Fibroblast of lung (primary cell): ENCODE data around the gene CLCNKA. TPM values are rescaled to one million over a fixed set of nuclear protein-coding genes. Genes with fewer than 3 reads are reported as not detected.

ENCODE experiments used
- DNase-seq, 2 donors: peaks; one replicate each; pipeline versions ENCODE4 v3.0.0 to v3.0.0-alpha.2; 2010; ENCODE audit warnings: low read depth in 2 of 2
- H2AFZ ChIP-seq: 2 replicates; pipeline ENCODE4 v1.5.1; 2012; ENCODE audit warnings: low read length, control low read depth, inconsistent platforms
- H3K27ac ChIP-seq: 2 replicates; pipeline ENCODE4 v1.5.1; 2011; ENCODE audit warnings: low read length, control low read depth; ENCODE audit not compliant: insufficient read depth
- H3K27me3 ChIP-seq: 2 replicates; pipeline ENCODE4 v1.5.1; 2011; ENCODE audit warnings: mild to moderate bottlenecking, low read length; ENCODE audit not compliant: control insufficient read depth, insufficient read depth
- H3K36me3 ChIP-seq: 2 replicates; pipeline ENCODE4 v1.5.1; 2011; ENCODE audit warnings: low read length; ENCODE audit not compliant: control insufficient read depth, insufficient read depth
- H3K4me1 ChIP-seq: 2 replicates; pipeline ENCODE4 v1.5.1; 2011; ENCODE audit warnings: low read length; ENCODE audit not compliant: control insufficient read depth, insufficient read depth; ENCODE audit errors: extremely low read depth
- H3K4me2 ChIP-seq: 2 replicates; pipeline ENCODE4 v1.5.1; 2011; ENCODE audit warnings: low read length, control low read depth; ENCODE audit not compliant: insufficient read depth; ENCODE audit errors: extremely low read depth
- H3K4me3 ChIP-seq, 4 experiments: fragments of 200-600 bp in 1 of 4; sonication (generic) in 1 of 4; replicated peaks in 1 of 4; 2 replicates each; pipeline ENCODE4 v1.5.1; 2011 to 2016; ENCODE audit warnings: low read length in 4 of 4, low read depth in 3 of 4, mild to moderate bottlenecking in 3 of 4, control low read depth in 2 of 4, inconsistent platforms in 1 of 4, mixed read lengths in 1 of 4; ENCODE audit not compliant: insufficient read depth in 1 of 4; ENCODE audit errors: control extremely low read depth in 1 of 4
- H3K79me2 ChIP-seq: 2 replicates; pipeline ENCODE4 v1.5.1; 2012; ENCODE audit warnings: mild to moderate bottlenecking, low read length, inconsistent platforms; ENCODE audit not compliant: control insufficient read depth, insufficient read depth
- H3K9ac ChIP-seq: 2 replicates; pipeline ENCODE4 v1.5.1; 2011; ENCODE audit warnings: mild to moderate bottlenecking, low read length, control low read depth; ENCODE audit not compliant: insufficient read depth
- H3K9me3 ChIP-seq: 2 replicates; pipeline ENCODE4 v1.5.1; 2012; ENCODE audit warnings: low read depth, low read length; ENCODE audit not compliant: control insufficient read depth, insufficient read depth
- H4K20me1 ChIP-seq: 2 replicates; pipeline ENCODE4 v1.5.1; 2011; ENCODE audit warnings: low read length; ENCODE audit not compliant: control insufficient read depth, insufficient read depth; ENCODE audit errors: extremely low read depth
- EZH2 ChIP-seq: IDR thresholded peaks from 2 replicates; pipeline ENCODE4 v1.5.1; 2012; ENCODE audit warnings: low read length, control low read depth, mild to moderate bottlenecking; ENCODE audit errors: missing control alignments
- polyA plus RNA-seq, 2 donors: library from polyadenylated mRNA; depleted of rRNA in 1 of 2; stranded (reverse) in 1 of 2; unstranded in 1 of 2; fragments of >200 nt; gene quantifications; 2 replicates each; pipeline ENCODE4 v1.2.1, GENCODE V29; 2011 to 2012; ENCODE audit warnings: missing spikeins in 1 of 2
- total RNA-seq: library from RNA; depleted of rRNA; stranded (reverse); fragments of >200 nt; gene quantifications from 2 replicates; pipeline ENCODE4 v1.2.1, GENCODE V29; 2014
- TF ChIP-seq, protein P1 (sequence below), 2 donors: IDR thresholded peaks in 1 of 2; conservative IDR thresholded peaks in 1 of 2; 1 replicate in 1 of 2; 2 replicates in 1 of 2; pipeline ENCODE4 v1.5.1; 2011 to 2012; ENCODE audit warnings: low read length in 2 of 2, control low read depth in 1 of 2, inconsistent platforms in 1 of 2, low read depth in 1 of 2, mild to moderate bottlenecking in 1 of 2

Gene CLCNKA
- total and polyA plus RNA-seq, 2 donors (not counting 1 experiment from before 2014, with no cell fraction given), result under 0.01 TPM; not detected in 1

- DNase-seq, result peak; percentile 67 to 69
- peak within 1 kb of the TSS; percentile 73 for H3K9ac ChIP-seq
- peak within 1 kb of the TSS in 1 of 4 experiments; percentile 37 for H3K4me3 ChIP-seq
- no peaks in the 10 kb centered on the region for H3K36me3 ChIP-seq
- no peaks in the 10 kb centered on the region for H3K27me3 ChIP-seq
- TF ChIP-seq, protein P1, sequence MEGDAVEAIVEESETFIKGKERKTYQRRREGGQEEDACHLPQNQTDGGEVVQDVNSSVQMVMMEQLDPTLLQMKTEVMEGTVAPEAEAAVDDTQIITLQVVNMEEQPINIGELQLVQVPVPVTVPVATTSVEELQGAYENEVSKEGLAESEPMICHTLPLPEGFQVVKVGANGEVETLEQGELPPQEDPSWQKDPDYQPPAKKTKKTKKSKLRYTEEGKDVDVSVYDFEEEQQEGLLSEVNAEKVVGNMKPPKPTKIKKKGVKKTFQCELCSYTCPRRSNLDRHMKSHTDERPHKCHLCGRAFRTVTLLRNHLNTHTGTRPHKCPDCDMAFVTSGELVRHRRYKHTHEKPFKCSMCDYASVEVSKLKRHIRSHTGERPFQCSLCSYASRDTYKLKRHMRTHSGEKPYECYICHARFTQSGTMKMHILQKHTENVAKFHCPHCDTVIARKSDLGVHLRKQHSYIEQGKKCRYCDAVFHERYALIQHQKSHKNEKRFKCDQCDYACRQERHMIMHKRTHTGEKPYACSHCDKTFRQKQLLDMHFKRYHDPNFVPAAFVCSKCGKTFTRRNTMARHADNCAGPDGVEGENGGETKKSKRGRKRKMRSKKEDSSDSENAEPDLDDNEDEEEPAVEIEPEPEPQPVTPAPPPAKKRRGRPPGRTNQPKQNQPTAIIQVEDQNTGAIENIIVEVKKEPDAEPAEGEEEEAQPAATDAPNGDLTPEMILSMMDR (conservative IDR thresholded peaks at IDR 0.05 in 1 of 2, IDR thresholded peaks at IDR 0.05 in 1 of 2; ENCODE audit: low read depth in 1 of 2, low read length in 2 of 2), result no peak
- no peak for TF ChIP-seq EZH2
- peaks cover 28% of the 10 kb centered on the region for H3K4me1 ChIP-seq
- no peaks in the 10 kb centered on the region for H3K9me3 ChIP-seq
- peak within 1 kb of the TSS; percentile 21 for H3K4me2 ChIP-seq
- peak within 1 kb of the TSS; percentile 81 for H3K27ac ChIP-seq
- H2AFZ ChIP-seq, result peak within 1 kb of the TSS; percentile 86
- no peaks in the 10 kb centered on the region for H4K20me1 ChIP-seq
- no peaks in the 10 kb centered on the region for H3K79me2 ChIP-seq
Measured at GRCh38 chr1:16017461-16018303, 4.2 kb upstream of the CLCNKA start, which contains the start of gene HSPB7. Gene HSPB7, minus strand, starts transcription at chr1:16018043. Its CDS starts 80 bp downstream, at chr1:16017963.

GRCh38 chr1:16018308-16018707, 3.5 kb upstream of the CLCNKA start:
- H2AFZ ChIP-seq, result peak overlapping the region; percentile 86
- H4K20me1 ChIP-seq, result no peaks in the 10 kb centered on the region
- H3K4me3 ChIP-seq, result no peak overlapping the region
- no peak for TF ChIP-seq EZH2
- TF ChIP-seq, protein P1 (conservative IDR thresholded peaks at IDR 0.05 in 1 of 2, IDR thresholded peaks at IDR 0.05 in 1 of 2; ENCODE audit: low read depth in 1 of 2, low read length in 2 of 2), result no peak
- no peaks in the 10 kb centered on the region for H3K79me2 ChIP-seq
- peak overlapping the region; percentile 81 for H3K27ac ChIP-seq
- H3K9me3 ChIP-seq, result no peaks in the 10 kb centered on the region
- no peaks in the 10 kb centered on the region for H3K36me3 ChIP-seq
- H3K4me2 ChIP-seq, result no peak overlapping the region
- H3K9ac ChIP-seq, result peak overlapping the region; percentile 3
- no peaks in the 10 kb centered on the region for H3K27me3 ChIP-seq
- peaks cover 28% of the 10 kb centered on the region for H3K4me1 ChIP-seq
- DNase-seq, result no peak

GRCh38 chr1:16018749-16019643, 2.8 kb upstream of the CLCNKA start:
- H3K79me2 ChIP-seq, result no peaks in the 10 kb centered on the region
- no peak for DNase-seq
- no peaks in the 10 kb centered on the region for H3K9me3 ChIP-seq
- no peaks in the 10 kb centered on the region for H4K20me1 ChIP-seq
- no peaks in the 10 kb centered on the region for H3K27me3 ChIP-seq
- no peaks in the 10 kb centered on the region for H3K36me3 ChIP-seq
- TF ChIP-seq, protein P1 (conservative IDR thresholded peaks at IDR 0.05 in 1 of 2, IDR thresholded peaks at IDR 0.05 in 1 of 2; ENCODE audit: low read depth in 1 of 2, low read length in 2 of 2), result no peak
- TF ChIP-seq EZH2, result no peak
- H3K4me3 ChIP-seq, result no peak overlapping the region
- peak overlapping the region; percentile 81 for H3K27ac ChIP-seq
- no peak overlapping the region for H3K9ac ChIP-seq
- no peak overlapping the region for H2AFZ ChIP-seq
- peaks cover 28% of the 10 kb centered on the region for H3K4me1 ChIP-seq
- no peak overlapping the region for H3K4me2 ChIP-seq
